HL-60 (cell line): ENCODE results near the gene DYNC1H1.

Experiments used
- CTCF ChIP-seq: IDR thresholded peaks from one replicate; pipeline ENCODE4 v1.5.1; 2011; ENCODE audit warnings: low read length, control low read depth, inconsistent platforms; ENCODE audit not compliant: insufficient read depth
- POLR2AphosphoS5 ChIP-seq: IDR thresholded peaks from 2 replicates; pipeline ENCODE4 v1.6.1; 2012; ENCODE audit warnings: low read depth

- TF ChIP-seq CTCF (no peak), POLR2AphosphoS5 (no peak)
These were observed 28.3 kb downstream of the DYNC1H1 start for GRCh38 chr14:101992708-101993107.
